Activated CD4-positive, alpha-beta T cell treated with anti-CD3 and anti-CD28 coated beads for 48 hours (primary cell): ENCODE data around the gene PCBP1.
"Not testable (repeated sequence)": the region's sequence is repeated elsewhere in the genome, so short reads cannot be mapped to it uniquely, and the experiment has no call there.

Experiments used
- DNase-seq: peaks from one replicate; pipeline ENCODE4 v3.0.0-alpha.2; 2020

Gene PCBP1

GRCh38 chr2:70128005-70128404 lies 40.7 kb downstream of the PCBP1 start:
- DNase-seq: no peak

- DNase-seq: not testable (repeated sequence)
Measured at GRCh38 chr2:70131344-70132143, 44.3 kb downstream of the PCBP1 start.

GRCh38 chr2:70132244-70133126 lies 45.2 kb downstream of the PCBP1 start:
- DNase-seq: peak; percentile 41

DNA sequence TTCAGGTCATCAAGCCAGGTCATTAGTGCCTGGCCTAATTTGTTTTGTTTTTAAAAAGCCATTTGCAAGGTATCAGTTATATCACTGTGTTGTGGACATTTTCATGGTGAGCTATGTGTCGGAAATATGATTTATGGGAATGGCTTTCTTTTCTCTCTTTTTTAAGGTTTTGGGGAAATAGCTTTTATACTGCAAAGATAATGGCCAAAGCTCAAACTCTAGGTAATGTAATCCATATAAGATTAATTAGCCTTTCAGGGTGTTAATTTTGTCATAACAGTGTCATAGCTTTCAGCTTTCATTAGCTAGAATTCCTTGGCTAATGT lies 45.8 kb downstream of the PCBP1 start:
- DNase-seq: no peak

DNA sequence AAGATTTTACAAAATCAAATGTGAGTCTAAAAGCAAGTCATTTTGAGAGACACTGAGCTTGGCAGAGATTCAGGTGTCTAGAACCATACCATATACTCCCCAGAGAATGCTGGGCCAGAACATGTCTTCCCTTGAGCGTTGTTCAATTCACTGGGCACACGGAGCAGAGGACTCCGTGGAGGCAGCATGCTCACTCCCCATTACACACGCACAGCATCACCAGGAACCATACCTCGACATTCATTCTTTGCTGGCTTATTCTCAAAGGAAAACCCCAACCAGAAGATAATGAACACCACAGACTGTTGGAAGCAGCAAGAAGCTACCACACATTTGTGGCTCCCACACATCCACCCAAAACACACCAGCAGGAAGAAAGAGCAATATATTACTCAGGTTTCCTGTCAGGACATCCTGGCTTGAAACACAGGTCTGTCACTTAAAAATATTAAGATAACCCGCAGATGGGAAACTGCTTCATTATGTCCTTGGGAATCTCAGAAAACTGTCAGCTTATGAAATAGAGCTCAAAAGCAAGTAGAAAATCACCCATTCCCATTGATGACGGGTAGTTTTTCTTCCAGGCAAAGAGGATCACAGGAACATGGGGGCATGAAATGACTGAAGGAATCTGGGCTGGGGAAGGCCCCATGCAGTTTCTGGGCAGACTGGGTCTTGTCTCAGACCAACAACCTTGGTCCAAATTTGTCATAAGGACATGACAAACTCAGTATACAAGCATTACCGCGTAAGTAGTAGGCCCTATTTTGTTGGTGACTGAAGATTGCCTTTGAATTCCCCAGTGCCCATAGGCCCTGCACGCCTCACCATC lies 46.4 kb downstream of the PCBP1 start:
- DNase-seq: no peak

GRCh38 chr2:70134323-70134983 lies 47.2 kb downstream of the PCBP1 start:
- not testable (repeated sequence) for DNase-seq
